VCaP (cell line): Measurements from ENCODE around the gene PCNX1.

Source experiments
- H3K27ac ChIP-seq: fragments of 450-650 bp; 2 replicates; pipeline ENCODE4 v1.5.1; 2017
- TF ChIP-seq, protein P1 (sequence below): fragments of 450-650 bp; conservative IDR thresholded peaks from 2 replicates; pipeline ENCODE4 v1.5.1; 2017; ENCODE audit warnings: mild to moderate bottlenecking, moderate library complexity

The PCNX1 gene

DNA sequence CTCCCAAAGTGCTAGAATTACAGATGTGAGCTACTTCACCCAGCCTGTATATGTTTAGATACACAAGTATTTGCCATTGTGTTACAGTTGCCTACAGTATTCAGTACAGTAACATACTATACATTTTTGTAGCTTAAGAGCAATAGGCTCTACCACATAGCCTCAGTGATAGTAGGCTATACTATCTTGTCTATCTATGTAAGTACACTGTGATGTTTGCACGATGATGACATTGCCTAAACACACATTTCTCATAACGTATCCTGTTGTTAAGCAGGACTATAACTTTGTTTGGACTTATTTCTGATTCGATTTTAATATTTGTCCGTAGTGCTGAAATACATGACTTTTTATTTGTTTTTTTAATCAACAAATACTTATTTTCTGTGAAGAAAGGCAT lies 129.2 kb downstream of the PCNX1 start:
- no peak overlapping the region for H3K27ac ChIP-seq
- TF ChIP-seq, protein P1, sequence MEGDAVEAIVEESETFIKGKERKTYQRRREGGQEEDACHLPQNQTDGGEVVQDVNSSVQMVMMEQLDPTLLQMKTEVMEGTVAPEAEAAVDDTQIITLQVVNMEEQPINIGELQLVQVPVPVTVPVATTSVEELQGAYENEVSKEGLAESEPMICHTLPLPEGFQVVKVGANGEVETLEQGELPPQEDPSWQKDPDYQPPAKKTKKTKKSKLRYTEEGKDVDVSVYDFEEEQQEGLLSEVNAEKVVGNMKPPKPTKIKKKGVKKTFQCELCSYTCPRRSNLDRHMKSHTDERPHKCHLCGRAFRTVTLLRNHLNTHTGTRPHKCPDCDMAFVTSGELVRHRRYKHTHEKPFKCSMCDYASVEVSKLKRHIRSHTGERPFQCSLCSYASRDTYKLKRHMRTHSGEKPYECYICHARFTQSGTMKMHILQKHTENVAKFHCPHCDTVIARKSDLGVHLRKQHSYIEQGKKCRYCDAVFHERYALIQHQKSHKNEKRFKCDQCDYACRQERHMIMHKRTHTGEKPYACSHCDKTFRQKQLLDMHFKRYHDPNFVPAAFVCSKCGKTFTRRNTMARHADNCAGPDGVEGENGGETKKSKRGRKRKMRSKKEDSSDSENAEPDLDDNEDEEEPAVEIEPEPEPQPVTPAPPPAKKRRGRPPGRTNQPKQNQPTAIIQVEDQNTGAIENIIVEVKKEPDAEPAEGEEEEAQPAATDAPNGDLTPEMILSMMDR: no peak

- TF ChIP-seq, protein P1: no peak
- no peak overlapping the region for H3K27ac ChIP-seq
Measured at GRCh38 chr14:71048393-71048792, 141.1 kb downstream of the PCNX1 start.

DNA sequence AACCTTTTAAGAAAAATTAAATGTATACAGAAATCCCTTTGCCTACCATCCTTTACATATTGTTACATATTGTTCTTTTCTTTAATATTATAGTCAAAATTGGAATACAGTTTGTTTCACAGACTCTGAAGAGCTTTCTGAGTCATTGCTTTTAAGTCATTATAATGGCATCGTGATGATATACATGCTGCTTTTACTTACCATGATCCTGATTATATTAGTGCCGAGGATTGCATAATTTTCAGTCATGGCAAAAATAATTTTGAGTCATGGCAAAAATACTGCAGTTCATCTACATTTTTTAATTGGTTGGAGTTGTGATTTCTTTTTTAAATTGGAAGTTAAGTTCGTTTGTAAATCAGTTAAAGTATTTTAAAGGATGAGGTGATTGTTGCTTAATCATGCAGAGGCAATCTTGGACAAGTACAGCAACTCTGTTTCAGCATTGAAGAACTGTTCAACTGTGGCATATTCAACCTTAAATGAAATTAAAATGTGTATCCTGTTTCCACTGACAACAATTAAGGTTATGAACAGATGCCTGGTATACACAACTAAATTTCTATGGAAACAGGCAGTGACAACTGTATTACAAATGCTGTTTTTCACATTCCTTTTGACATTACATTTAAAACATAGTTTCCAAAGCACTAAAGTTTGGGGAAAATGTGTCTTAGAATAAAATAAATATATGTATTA lies 142.3 kb downstream of the PCNX1 start:
- TF ChIP-seq, protein P1: no peak
- no peak overlapping the region for H3K27ac ChIP-seq

- no peak overlapping the region for H3K27ac ChIP-seq
- TF ChIP-seq, protein P1: peak; percentile 65
Measured at GRCh38 chr14:71050227-71050823, 143.1 kb downstream of the PCNX1 start.

DNA sequence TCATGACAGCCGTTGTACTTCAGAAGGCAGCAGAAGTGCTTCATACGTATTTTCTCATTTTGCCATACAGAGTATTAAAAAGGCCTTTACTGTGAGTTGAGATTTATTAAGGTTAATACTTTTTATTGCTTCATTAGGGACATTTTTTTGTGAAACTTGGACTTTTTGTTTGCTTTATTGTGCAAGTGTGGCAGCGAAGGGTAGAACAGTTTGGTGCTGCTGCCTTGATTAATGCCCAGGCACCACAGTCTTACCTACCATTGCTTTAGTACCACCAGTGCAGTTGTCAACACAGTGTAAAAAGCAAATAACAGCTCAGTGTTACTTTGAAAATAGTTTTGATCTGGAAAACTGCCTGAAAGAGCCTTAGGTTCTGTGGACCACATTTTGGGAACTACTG lies 147.4 kb downstream of the PCNX1 start:
- TF ChIP-seq, protein P1: no peak
- no peak overlapping the region for H3K27ac ChIP-seq

GRCh38 chr14:71056168-71056567 lies 148.9 kb downstream of the PCNX1 start:
- TF ChIP-seq, protein P1: no peak
- no peak overlapping the region for H3K27ac ChIP-seq

DNA sequence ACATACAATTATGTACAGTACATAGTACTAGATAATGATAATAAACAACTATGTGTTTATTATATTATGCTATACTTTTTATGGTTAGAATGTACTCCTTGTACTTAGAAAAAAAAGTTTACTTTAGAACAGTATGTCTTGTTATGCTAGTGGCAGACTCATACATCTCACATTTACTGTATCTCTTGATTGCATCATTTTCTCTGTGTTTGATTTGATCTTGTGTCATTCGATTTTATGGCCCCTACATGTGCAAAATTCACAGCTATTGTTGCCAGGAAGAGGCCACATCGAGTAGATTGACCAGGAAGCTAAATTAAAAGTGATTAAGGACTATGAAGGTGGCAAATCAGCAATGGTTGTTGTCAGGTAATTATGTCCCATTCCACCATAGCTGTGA lies 153.0 kb downstream of the PCNX1 start:
- TF ChIP-seq, protein P1: no peak
- H3K27ac ChIP-seq: no peak overlapping the region
